Trophoblast cell (in vitro differentiated cells and primary cell): Measurements from ENCODE around the gene SERPINA12.

Source experiments
- DNase-seq, 2 donors: peaks; one replicate each; pipeline ENCODE4 v3.0.0-alpha.2; 2016
- H2AFZ ChIP-seq: 2 replicates; pipeline ENCODE4 v1.6.1; 2013; ENCODE audit warnings: low read length, moderate library complexity, mild to moderate bottlenecking; ENCODE audit not compliant: insufficient read depth, poor library complexity
- H2AK5ac ChIP-seq: 2 replicates; pipeline ENCODE4 v1.6.1; 2013; ENCODE audit warnings: mild to moderate bottlenecking, low read length
- H2BK120ac ChIP-seq: 2 replicates; pipeline ENCODE4 v1.6.1; 2013; ENCODE audit warnings: low read length, mild to moderate bottlenecking, moderate library complexity; ENCODE audit not compliant: insufficient read depth, poor library complexity
- H2BK12ac ChIP-seq: 2 replicates; pipeline ENCODE4 v1.6.1; 2013; ENCODE audit warnings: mild to moderate bottlenecking, low read length, moderate library complexity
- H2BK5ac ChIP-seq: 2 replicates; pipeline ENCODE4 v1.6.1; 2013; ENCODE audit warnings: low read length, low read depth, moderate library complexity, mild to moderate bottlenecking; ENCODE audit not compliant: poor library complexity
- H3K14ac ChIP-seq: 2 replicates; pipeline ENCODE4 v1.6.1; 2013; ENCODE audit warnings: mild to moderate bottlenecking, low read length
- H3K18ac ChIP-seq: 2 replicates; pipeline ENCODE4 v1.6.1; 2013; ENCODE audit warnings: mild to moderate bottlenecking, low read length
- H3K23ac ChIP-seq: 2 replicates; pipeline ENCODE4 v1.6.1; 2013; ENCODE audit warnings: low read length
- H3K27ac ChIP-seq: 2 replicates; pipeline ENCODE4 v1.5.1; 2013; ENCODE audit warnings: low read depth, mild to moderate bottlenecking, inconsistent platforms, low read length, moderate library complexity
- H3K27me3 ChIP-seq: 2 replicates; pipeline ENCODE4 v1.6.1; 2013; ENCODE audit warnings: inconsistent platforms, mild to moderate bottlenecking, low read length, moderate library complexity; ENCODE audit not compliant: insufficient read depth
- H3K36me3 ChIP-seq, 2 experiments: 1 replicate in 1 of 2; 2 replicates in 1 of 2; pipeline ENCODE4 v1.6.1; 2013; ENCODE audit warnings: low read length in 2 of 2, mild to moderate bottlenecking in 2 of 2, moderate library complexity in 1 of 2; ENCODE audit not compliant: insufficient read depth in 2 of 2, control insufficient read depth in 1 of 2
- H3K4ac ChIP-seq: 2 replicates; pipeline ENCODE4 v1.6.1; 2013; ENCODE audit warnings: low read depth, mild to moderate bottlenecking, low read length, moderate library complexity
- H3K4me1 ChIP-seq, 2 experiments: 1 replicate in 1 of 2; 2 replicates in 1 of 2; pipeline ENCODE4 v1.6.1; 2013; ENCODE audit warnings: low read length in 2 of 2, mild to moderate bottlenecking in 2 of 2, moderate library complexity in 1 of 2; ENCODE audit not compliant: insufficient read depth in 2 of 2, control insufficient read depth in 1 of 2
- H3K4me2 ChIP-seq: 2 replicates; pipeline ENCODE4 v1.6.1; 2013; ENCODE audit warnings: inconsistent platforms, mild to moderate bottlenecking, low read length, moderate library complexity
- H3K4me3 ChIP-seq: 2 replicates; pipeline ENCODE4 v1.5.1; 2013; ENCODE audit warnings: mild to moderate bottlenecking, low read depth, low read length, inconsistent platforms
- H3K79me1 ChIP-seq: one replicate; pipeline ENCODE4 v1.6.1; 2013; ENCODE audit warnings: low read length
- H3K79me2 ChIP-seq: 2 replicates; pipeline ENCODE4 v1.6.1; 2013; ENCODE audit warnings: low read length, mild to moderate bottlenecking; ENCODE audit not compliant: control insufficient read depth, insufficient read depth, poor library complexity
- H3K9ac ChIP-seq: 2 replicates; pipeline ENCODE4 v1.6.1; 2013; ENCODE audit warnings: mild to moderate bottlenecking, low read length
- H3K9me3 ChIP-seq: 2 replicates; pipeline ENCODE4 v1.6.1; 2013; ENCODE audit warnings: low read depth, mild to moderate bottlenecking, control low read depth, inconsistent platforms, low read length; ENCODE audit not compliant: insufficient read depth
- H4K12ac ChIP-seq: 2 replicates; pipeline ENCODE4 v1.6.1; 2013; ENCODE audit warnings: low read depth, mild to moderate bottlenecking, low read length, moderate library complexity
- H4K8ac ChIP-seq: 2 replicates; pipeline ENCODE4 v1.6.1; 2013; ENCODE audit warnings: low read depth, mild to moderate bottlenecking, low read length, moderate library complexity
- H4K91ac ChIP-seq: one replicate; pipeline ENCODE4 v1.6.1; 2013; ENCODE audit warnings: low read depth, mild to moderate bottlenecking, low read length, moderate library complexity
- WGBS: extraction: QIAGEN DNeasy Blood & Tissue Kit; methylation state at CpG from one replicate; pipeline ENCODE4 v1.1.7; 2013; ENCODE audit warnings: missing lambda C conversion rate; ENCODE audit not compliant: insufficient read length, insufficient coverage; ENCODE audit errors: extremely low coverage; 5-methylcytosine and 5-hydroxymethylcytosine counted together

The SERPINA12 gene

GRCh38 chr14:94522115-94522724 lies 13.0 kb upstream of the SERPINA12 start:
- Histone ChIP-seq H4K12ac (no peak overlapping the region), H3K14ac (no peak overlapping the region), H3K9ac (peak overlapping the region; percentile 10), H3K4me2 (no peak overlapping the region), H2BK12ac (no peak overlapping the region), H3K18ac (no peak overlapping the region), H3K36me3 (no peaks in the 10 kb centered on the region), H2AK5ac (no peak overlapping the region), H3K79me2 (no peaks in the 10 kb centered on the region), H3K79me1 (no peaks in the 10 kb centered on the region), H3K27me3 (no peaks in the 10 kb centered on the region), H3K4me1 (no peaks in the 10 kb centered on the region), H2BK5ac (no peak overlapping the region), H2BK120ac (no peak overlapping the region), H2AFZ (no peak overlapping the region), H3K4me3 (no peak overlapping the region), H3K23ac (no peak overlapping the region), H4K8ac (no peak overlapping the region), H3K27ac (no peak overlapping the region), H3K4ac (no peak overlapping the region), H4K91ac (no peak overlapping the region), H3K9me3 (peaks cover 9% of the 10 kb centered on the region)
- no CpG with 5 or more reads among the region's 7 CpGs for WGBS
- no peak for DNase-seq

GRCh38 chr14:94521375-94522114 lies 12.3 kb upstream of the SERPINA12 start:
- Histone ChIP-seq H3K27me3 (no peaks in the 10 kb centered on the region), H3K4me1 (no peaks in the 10 kb centered on the region), H3K79me2 (no peaks in the 10 kb centered on the region), H4K8ac (no peak overlapping the region), H4K91ac (no peak overlapping the region), H3K4me3 (no peak overlapping the region), H4K12ac (no peak overlapping the region), H3K4me2 (no peak overlapping the region), H3K36me3 (no peaks in the 10 kb centered on the region), H3K14ac (no peak overlapping the region), H2AK5ac (no peak overlapping the region), H2BK12ac (no peak overlapping the region), H2BK120ac (no peak overlapping the region), H2BK5ac (no peak overlapping the region), H3K9me3 (peaks cover 9% of the 10 kb centered on the region), H3K18ac (no peak overlapping the region), H3K23ac (no peak overlapping the region), H2AFZ (no peak overlapping the region), H3K79me1 (no peaks in the 10 kb centered on the region), H3K4ac (no peak overlapping the region), H3K27ac (no peak overlapping the region), H3K9ac (peak overlapping the region; percentile 10)
- DNase-seq: no peak
- WGBS: no CpG with 5 or more reads among the region's 5 CpGs

GRCh38 chr14:94517641-94518257 lies 8.5 kb upstream of the SERPINA12 start:
- H2BK5ac ChIP-seq: no peak overlapping the region
- no peaks in the 10 kb centered on the region for H3K79me2 ChIP-seq
- no peak overlapping the region for H2AFZ ChIP-seq
- no CpG with 5 or more reads among the region's 7 CpGs for WGBS
- H2BK12ac ChIP-seq: no peak overlapping the region
- H3K27ac ChIP-seq: no peak overlapping the region
- H3K27me3 ChIP-seq: no peaks in the 10 kb centered on the region
- H2BK120ac ChIP-seq: no peak overlapping the region
- no peak overlapping the region for H3K4me3 ChIP-seq
- no peak overlapping the region for H3K9ac ChIP-seq
- H3K36me3 ChIP-seq: no peaks in the 10 kb centered on the region
- no peak for DNase-seq
- peaks cover 11% of the 10 kb centered on the region for H3K9me3 ChIP-seq
- no peak overlapping the region for H4K91ac ChIP-seq
- H3K79me1 ChIP-seq: no peaks in the 10 kb centered on the region
- H3K4me2 ChIP-seq: no peak overlapping the region
- no peak overlapping the region for H3K23ac ChIP-seq
- H2AK5ac ChIP-seq: no peak overlapping the region
- H4K12ac ChIP-seq: no peak overlapping the region
- no peak overlapping the region for H3K4ac ChIP-seq
- H4K8ac ChIP-seq: no peak overlapping the region
- H3K18ac ChIP-seq: no peak overlapping the region
- H3K14ac ChIP-seq: no peak overlapping the region
- no peaks in the 10 kb centered on the region for H3K4me1 ChIP-seq

- H3K36me3 ChIP-seq: no peaks in the 10 kb centered on the region
These were observed 8.0 kb upstream of the SERPINA12 start for GRCh38 chr14:94517248-94517640.

More at GRCh38 chr14:94517248-94517640, 8.0 kb upstream of the SERPINA12 start:
- Histone ChIP-seq H3K4me2 (no peak overlapping the region), H2AK5ac (no peak overlapping the region), H4K12ac (no peak overlapping the region), H2BK5ac (no peak overlapping the region), H3K4ac (no peak overlapping the region), H3K4me3 (no peak overlapping the region), H4K91ac (no peak overlapping the region), H3K27me3 (no peaks in the 10 kb centered on the region), H3K9ac (no peak overlapping the region), H3K18ac (no peak overlapping the region), H3K9me3 (peaks cover 11% of the 10 kb centered on the region), H2BK120ac (no peak overlapping the region), H4K8ac (no peak overlapping the region), H3K4me1 (no peaks in the 10 kb centered on the region), H3K23ac (no peak overlapping the region), H3K79me1 (no peaks in the 10 kb centered on the region), H3K14ac (no peak overlapping the region), H2BK12ac (no peak overlapping the region), H2AFZ (no peak overlapping the region), H3K27ac (no peak overlapping the region), H3K79me2 (no peaks in the 10 kb centered on the region)
- DNase-seq: peak; percentile 36 to 71
- WGBS: no CpG with 5 or more reads among the region's 10 CpGs
